ENCODE measurements around the gene LRRC63. TPM values are rescaled to one million over a fixed set of nuclear protein-coding genes. Genes with fewer than 3 reads are reported as not detected.
"Not testable (repeated sequence)": the region's sequence is repeated elsewhere in the genome, so short reads cannot be mapped to it uniquely, and the experiment has no call there.

Gene LRRC63
- polyA plus RNA-seq, 6 donors from 2014 or later = not detected

DNA sequence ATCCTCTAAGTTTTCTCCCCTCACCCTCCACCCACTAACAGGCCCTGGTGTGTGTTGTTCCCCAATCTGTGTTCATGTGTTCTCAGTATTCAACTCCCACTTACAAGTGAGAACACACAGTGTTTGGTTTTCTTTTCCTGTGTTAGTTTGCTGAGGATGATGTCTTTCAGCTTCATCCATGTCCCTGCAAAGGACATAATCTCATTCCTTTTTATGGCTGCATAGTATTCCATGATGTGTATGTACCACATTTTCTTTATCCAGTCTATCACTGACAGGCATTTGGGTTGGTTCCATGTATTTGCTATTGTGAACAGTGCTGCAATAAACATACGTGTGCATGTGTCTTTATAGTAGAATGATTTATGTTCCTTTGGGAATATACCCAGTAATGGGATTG lies 3.0 kb downstream of the LRRC63 start:
- not testable (repeated sequence) for DNase-seq; H3K27me3 Mint-ChIP-seq; H3K36me3 Mint-ChIP-seq; ATAC-seq (ENCODE audit: low read depth in 2 of 2); H3K4me3 Mint-ChIP-seq
- Mint-ChIP-seq H3K9me3 (peaks cover 0 to 12% (median 4%) of the 10 kb centered on the region in 7 donors), H3K27ac (peak overlapping the region in 1 of 6 donors; percentile 54), H3K4me1 (peaks cover 10 to 16% (median 12%) of the 10 kb centered on the region in 3 donors)

DNA sequence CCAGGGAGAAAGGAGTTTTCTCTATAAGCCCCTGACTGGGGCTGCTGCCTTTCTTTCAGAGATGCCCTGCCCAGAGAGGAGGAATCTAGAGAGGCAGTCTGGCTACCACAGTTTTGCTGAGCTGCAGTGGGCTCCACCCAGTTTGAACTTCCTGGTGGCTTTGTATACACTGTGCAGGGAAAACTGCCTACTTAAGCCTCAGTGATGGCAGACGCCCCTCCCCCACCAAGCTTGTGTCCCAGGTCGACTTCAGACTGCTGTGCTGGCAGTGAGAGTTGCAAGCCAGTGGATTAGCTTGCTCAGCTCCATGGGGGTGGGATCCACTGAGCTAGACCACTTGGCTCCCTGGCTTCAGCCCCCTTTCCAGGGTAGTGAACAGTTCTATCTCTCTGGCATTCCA lies 8.5 kb downstream of the LRRC63 start:
- H3K36me3 Mint-ChIP-seq = peaks cover 12 to 26% of the 10 kb centered on the region in 2 donors
- not testable (repeated sequence) for ATAC-seq (ENCODE audit: low read depth in 2 of 2); H3K4me3 Mint-ChIP-seq; DNase-seq; H3K4me1 Mint-ChIP-seq; H3K27me3 Mint-ChIP-seq; H3K27ac Mint-ChIP-seq
- peaks cover 10 to 37% (median 17%) of the 10 kb centered on the region in 7 donors for H3K9me3 Mint-ChIP-seq

DNA sequence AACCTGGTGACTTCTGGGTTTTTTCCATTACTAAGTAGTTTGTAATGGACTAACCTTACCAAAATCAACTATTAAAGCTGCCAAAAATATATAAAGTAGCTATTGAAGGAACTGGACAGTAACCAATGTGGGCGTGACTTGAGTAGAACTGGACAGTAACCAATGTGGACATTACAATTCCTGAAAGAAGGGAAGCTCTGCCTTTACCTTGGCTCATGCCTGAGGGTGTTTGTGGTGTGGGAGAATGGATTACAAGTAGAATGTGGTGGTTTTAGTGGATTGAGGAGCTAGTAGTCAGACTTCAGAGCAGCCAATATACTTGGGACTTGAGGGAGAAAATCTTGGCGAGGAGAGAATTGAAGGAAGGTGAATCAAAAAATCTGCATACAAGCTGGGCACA lies 17.5 kb downstream of the LRRC63 start:
- no peak for ATAC-seq (ENCODE audit: low read depth in 2 of 2)
- Mint-ChIP-seq H3K36me3 (peaks cover 26 to 53% of the 10 kb centered on the region in 2 donors), H3K27ac (no peak overlapping the region), H3K27me3 (peaks cover 0 to 7% (median 0%) of the 10 kb centered on the region in 3 donors), H3K4me1 (no peaks in the 10 kb centered on the region), H3K9me3 (peaks cover 16 to 59% (median 34%) of the 10 kb centered on the region in 7 donors), H3K4me3 (no peak overlapping the region)
- no peak for DNase-seq

DNA sequence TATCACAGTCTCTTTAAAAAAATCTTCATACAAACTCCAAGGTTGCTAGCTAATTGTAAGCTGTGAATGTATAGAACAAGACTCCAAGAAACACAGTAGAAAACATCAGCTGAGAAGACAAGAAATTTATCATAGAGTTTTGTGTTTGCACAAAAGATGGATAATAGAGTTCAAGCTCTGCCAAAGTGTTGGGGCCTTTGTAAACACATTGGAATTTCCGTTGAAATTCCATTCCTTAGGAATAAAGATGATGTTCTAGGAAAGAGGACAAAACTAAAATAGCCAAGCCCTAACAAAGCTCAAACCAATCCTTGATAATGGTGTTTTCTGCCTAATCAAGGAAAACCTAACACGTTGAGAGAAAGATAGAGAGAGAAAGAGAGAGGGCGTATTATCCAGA lies 20.6 kb downstream of the LRRC63 start:
- Mint-ChIP-seq H3K4me1 (no peaks in the 10 kb centered on the region), H3K27ac (peak overlapping the region in 1 of 6 donors; percentile 44), H3K9me3 (peaks cover 25 to 75% (median 41%) of the 10 kb centered on the region in 7 donors), H3K4me3 (no peak overlapping the region), H3K36me3 (peaks cover 24 to 53% of the 10 kb centered on the region in 2 donors), H3K27me3 (peaks cover 0 to 7% (median 7%) of the 10 kb centered on the region in 3 donors)
- ATAC-seq (ENCODE audit: low read depth in 2 of 2) (no peak), DNase-seq (no peak)

DNA sequence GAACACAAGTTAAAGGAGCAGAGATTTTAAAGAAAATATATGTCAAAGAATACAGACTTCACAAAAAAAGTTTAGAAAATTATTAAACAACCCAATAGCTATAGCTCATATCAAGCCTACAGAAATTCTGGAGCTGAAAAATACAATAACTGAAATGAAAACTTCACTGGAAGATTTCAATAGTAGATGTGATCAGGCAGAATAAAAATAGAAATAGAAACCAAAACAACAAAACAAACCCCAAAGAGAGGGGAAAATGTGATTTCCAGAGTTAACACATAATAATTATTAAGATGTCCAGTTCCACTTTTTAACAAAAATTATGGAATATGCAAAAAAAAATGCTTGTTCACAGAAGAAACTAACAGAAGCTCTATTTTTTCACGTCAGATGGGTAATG lies 23.6 kb downstream of the LRRC63 start:
- Mint-ChIP-seq H3K27ac (no peak overlapping the region), H3K9me3 (peaks cover 23 to 70% (median 46%) of the 10 kb centered on the region in 7 donors), H3K27me3 (peaks cover 0 to 18% (median 14%) of the 10 kb centered on the region in 3 donors), H3K4me1 (no peaks in the 10 kb centered on the region), H3K4me3 (no peak overlapping the region), H3K36me3 (peaks cover 20 to 53% of the 10 kb centered on the region in 2 donors)
- ATAC-seq (ENCODE audit: low read depth in 2 of 2) (no peak), DNase-seq (no peak)

DNA sequence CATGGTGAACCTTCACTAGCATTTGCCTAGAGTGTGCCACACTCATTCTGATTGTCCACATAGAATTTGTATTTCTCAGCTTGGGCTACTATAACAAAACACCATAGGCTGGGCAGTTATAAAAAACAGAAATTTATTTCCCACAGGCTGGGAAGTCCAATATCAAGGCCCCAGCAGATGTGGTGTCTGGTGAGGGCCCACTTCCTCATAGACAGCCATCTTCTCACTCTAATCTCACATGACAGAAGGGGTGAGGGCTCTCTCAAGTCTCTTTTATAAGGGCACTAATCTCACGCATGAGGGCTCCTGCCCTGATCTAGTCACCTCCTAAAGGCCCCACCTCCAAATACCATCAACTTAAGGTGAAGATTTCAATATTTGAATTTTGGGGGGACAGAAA lies 53.6 kb downstream of the LRRC63 start:
- H3K4me1 Mint-ChIP-seq = no peaks in the 10 kb centered on the region
- H3K4me3 Mint-ChIP-seq = no peak overlapping the region
- DNase-seq (no peak), ATAC-seq (ENCODE audit: low read depth in 2 of 2) (peak; percentile 47 to 52)
- peaks cover 0 to 4% (median 0%) of the 10 kb centered on the region in 3 donors for H3K27me3 Mint-ChIP-seq
- no peaks in the 10 kb centered on the region for H3K9me3 Mint-ChIP-seq
- H3K27ac Mint-ChIP-seq = no peak overlapping the region
- no peaks in the 10 kb centered on the region for H3K36me3 Mint-ChIP-seq

DNA sequence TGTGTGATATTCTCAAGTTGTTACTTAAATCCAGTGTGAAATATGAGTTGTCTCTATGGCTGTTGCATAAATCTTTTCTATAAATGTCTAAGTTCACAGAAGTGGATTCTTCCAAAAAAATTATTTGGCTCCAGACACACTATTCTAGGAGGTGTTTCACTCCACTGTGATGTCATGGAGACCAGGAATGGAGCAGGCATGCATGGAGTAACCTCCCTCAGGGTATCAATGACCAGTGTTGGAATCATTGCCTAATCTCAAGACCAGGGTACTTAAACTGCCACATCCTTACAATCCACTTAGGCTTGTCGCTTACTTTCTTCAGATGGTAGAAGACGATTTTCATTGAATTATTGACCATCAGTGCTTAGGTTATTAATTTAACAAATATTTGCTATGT lies 55.4 kb downstream of the LRRC63 start:
- Mint-ChIP-seq H3K4me3 (no peak overlapping the region), H3K36me3 (no peaks in the 10 kb centered on the region), H3K4me1 (no peaks in the 10 kb centered on the region), H3K27ac (no peak overlapping the region), H3K9me3 (no peaks in the 10 kb centered on the region), H3K27me3 (no peaks in the 10 kb centered on the region)
- DNase-seq (no peak), ATAC-seq (ENCODE audit: low read depth in 2 of 2) (no peak)

DNA sequence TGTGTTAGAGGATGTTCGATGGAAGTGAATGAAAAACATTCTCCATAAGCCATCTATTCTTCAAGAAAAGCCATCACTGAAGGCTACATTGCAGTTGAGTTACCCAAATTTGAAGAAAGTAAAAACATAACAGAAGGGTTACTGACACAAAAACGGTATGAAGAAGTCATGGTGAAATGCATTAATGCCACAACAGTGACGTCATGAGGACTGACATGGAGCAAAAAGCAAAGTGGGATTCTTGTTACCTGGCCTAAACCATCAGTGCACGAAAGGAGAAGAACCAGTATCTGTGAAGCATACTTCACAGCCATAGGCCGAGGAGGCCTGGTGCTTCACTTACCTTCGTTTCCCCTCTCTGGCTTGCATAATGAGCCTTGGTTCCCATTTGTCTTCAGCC lies 58.7 kb downstream of the LRRC63 start:
- peak overlapping the region in 1 of 6 donors; percentile 18 for H3K27ac Mint-ChIP-seq
- DNase-seq (no peak), ATAC-seq (ENCODE audit: low read depth in 2 of 2) (no peak)
- no peaks in the 10 kb centered on the region for H3K27me3 Mint-ChIP-seq
- H3K4me3 Mint-ChIP-seq = no peak overlapping the region
- H3K9me3 Mint-ChIP-seq = no peaks in the 10 kb centered on the region
- no peaks in the 10 kb centered on the region for H3K36me3 Mint-ChIP-seq
- no peaks in the 10 kb centered on the region for H3K4me1 Mint-ChIP-seq

DNA sequence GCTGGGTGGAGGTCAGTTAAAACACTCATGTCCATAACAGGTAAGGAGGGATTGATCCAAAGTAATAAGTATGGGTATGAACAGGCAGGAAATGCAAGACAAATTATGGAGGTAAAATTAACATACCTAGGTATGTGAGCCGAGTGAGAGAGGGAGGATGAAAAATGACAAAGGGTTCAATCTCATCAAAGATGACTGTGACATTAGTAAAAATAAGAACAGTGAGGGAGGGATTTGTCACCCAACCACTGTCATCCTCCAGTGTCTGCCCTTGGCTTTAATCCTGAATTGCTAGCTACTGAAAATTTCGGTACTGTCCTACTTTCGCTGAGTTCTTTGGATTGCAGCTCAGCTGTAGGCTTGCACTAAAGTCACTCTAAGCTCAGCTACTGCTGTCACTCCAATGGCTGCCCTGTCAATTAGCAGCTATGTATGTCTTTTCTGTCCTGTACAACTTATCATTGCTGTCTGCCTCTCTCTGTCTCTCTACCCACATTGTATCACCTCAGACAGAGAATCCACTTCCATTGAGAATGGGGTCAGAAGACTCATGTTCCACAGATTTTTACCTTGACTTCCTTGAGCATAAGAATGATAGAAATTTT lies 62.5 kb downstream of the LRRC63 start:
- peak overlapping the region in 1 of 6 donors; percentile 0 for H3K27ac Mint-ChIP-seq
- no peak overlapping the region for H3K4me3 Mint-ChIP-seq
- H3K9me3 Mint-ChIP-seq = no peaks in the 10 kb centered on the region
- ATAC-seq (ENCODE audit: low read depth in 2 of 2) = no peak
- no peak for DNase-seq
- H3K4me1 Mint-ChIP-seq = no peaks in the 10 kb centered on the region
- no peaks in the 10 kb centered on the region for H3K27me3 Mint-ChIP-seq
- H3K36me3 Mint-ChIP-seq = no peaks in the 10 kb centered on the region

DNA sequence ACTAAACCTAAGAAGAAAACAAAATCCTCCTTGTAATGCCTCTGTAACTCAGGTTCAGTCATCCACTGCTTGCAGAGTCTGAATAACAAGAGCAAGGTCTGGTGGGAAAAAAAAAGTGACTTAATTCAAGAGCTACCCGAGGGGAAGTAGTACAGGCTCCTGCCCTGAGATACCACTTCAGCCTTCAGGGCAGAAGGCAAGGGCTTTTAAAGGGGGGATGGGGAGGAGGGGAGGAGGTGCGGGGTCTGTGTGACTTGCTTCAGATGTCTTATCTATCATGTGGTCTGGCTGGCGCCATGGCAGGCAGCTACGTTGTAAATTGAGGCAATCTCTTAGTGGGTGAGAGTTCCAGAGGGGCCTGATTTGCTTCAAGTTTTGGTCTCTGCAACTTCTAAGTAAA lies 66.7 kb downstream of the LRRC63 start:
- H3K36me3 Mint-ChIP-seq = no peaks in the 10 kb centered on the region
- H3K4me1 Mint-ChIP-seq = no peaks in the 10 kb centered on the region
- no peak overlapping the region for H3K4me3 Mint-ChIP-seq
- ATAC-seq (ENCODE audit: low read depth in 2 of 2) (no peak), DNase-seq (no peak)
- no peaks in the 10 kb centered on the region for H3K27me3 Mint-ChIP-seq
- H3K27ac Mint-ChIP-seq = no peak overlapping the region
- no peaks in the 10 kb centered on the region for H3K9me3 Mint-ChIP-seq

DNA sequence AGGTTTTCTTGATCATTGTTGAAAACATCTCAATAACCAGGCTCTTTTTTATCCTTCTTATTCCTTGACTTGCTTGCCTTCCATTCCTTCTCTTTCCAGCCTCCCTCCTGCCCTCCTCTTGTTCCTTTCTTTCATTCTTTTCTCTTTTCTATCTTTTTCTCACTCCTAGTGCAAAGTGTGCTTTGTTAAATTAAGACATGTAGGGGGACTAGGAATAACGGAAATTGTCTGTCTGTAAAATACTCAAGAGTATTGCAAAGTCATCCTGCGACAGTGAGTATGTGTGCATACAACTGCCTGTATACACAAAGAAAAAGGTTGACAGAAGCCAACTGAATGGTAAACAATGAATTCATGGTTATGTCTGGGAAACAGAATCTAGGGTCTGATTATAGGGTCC lies 70.1 kb downstream of the LRRC63 start:
- DNase-seq (no peak), ATAC-seq (ENCODE audit: low read depth in 2 of 2) (no peak)
- no peaks in the 10 kb centered on the region for H3K27me3 Mint-ChIP-seq
- no peaks in the 10 kb centered on the region for H3K36me3 Mint-ChIP-seq
- no peak overlapping the region for H3K4me3 Mint-ChIP-seq
- H3K4me1 Mint-ChIP-seq = no peaks in the 10 kb centered on the region
- H3K27ac Mint-ChIP-seq = no peak overlapping the region
- H3K9me3 Mint-ChIP-seq = no peaks in the 10 kb centered on the region

DNA sequence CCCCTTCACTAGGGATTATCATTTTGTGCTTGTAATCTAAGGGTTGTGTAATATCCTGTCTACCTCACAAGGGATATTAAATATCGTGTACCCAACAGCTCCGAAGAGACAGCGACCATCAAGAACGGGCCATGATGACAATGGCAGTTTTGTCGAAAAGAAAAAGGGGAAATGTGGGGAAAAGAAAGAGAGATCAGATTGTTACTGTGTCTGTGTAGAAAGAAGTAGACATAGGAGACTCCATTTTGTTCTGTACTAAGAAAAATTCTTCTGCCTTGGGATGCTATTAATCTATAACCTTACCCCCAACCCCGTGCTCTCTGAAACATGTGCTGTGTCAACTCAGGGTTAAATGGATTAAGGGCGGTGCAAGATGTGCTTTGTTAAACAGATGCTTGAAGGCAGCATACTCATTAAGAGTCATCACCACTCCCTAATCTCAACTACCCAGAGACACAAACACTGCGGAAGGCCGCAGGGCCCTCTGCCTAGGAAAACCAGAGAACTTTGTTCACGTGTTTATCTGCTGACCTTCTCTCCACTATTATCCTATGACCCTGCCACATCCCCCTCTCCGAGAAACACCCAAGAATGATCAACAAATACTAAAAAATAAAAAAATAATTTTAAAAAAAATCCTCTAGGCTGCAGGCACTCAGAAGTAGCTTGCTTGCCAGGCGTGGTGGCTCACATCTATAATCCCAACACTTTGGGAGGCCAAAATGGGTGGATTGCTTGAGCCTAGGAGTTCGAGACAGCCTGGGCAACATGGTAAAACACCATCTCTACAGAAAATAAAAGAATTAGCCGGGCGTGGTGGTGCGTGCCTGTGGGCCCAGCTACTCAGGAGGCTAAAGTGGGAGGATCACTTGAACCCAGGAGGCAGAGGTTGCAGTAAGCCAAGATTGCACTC lies 72.4 kb downstream of the LRRC63 start:
- not testable (repeated sequence) for DNase-seq; H3K9me3 Mint-ChIP-seq; H3K27ac Mint-ChIP-seq; ATAC-seq (ENCODE audit: low read depth in 2 of 2); H3K4me1 Mint-ChIP-seq; H3K36me3 Mint-ChIP-seq; H3K27me3 Mint-ChIP-seq
- peak overlapping the region in 1 of 8 donors; percentile 52 for H3K4me3 Mint-ChIP-seq

DNA sequence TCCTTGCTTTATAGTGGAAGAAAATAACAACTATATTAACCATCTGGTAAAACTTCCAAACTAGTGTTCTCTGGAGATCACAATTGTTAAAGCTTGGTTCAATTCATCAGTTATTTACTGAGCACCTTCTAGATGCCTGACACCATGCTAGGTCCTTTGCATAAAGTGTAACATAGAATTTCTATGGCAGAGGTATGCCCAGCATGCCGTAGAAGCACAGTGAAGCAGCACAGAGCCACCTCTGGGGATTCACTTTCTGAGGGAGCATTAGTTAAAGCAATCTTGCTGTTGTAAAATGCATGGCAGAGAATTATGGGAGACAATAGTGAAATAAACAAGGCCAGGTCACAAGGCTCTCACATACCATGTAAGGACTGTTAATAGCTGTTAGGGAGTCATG lies 75.2 kb downstream of the LRRC63 start:
- no peak for DNase-seq
- Mint-ChIP-seq H3K36me3 (no peaks in the 10 kb centered on the region), H3K27me3 (peaks cover 0 to 4% (median 0%) of the 10 kb centered on the region in 3 donors), H3K27ac (no peak overlapping the region), H3K4me1 (no peaks in the 10 kb centered on the region), H3K4me3 (no peak overlapping the region), H3K9me3 (no peaks in the 10 kb centered on the region)
- no peak for ATAC-seq (ENCODE audit: low read depth in 2 of 2)

All from naive B cell (primary cell).